GM23338 (cell line): ENCODE results near the gene ANKS1B. TPM values are rescaled to one million over a fixed set of nuclear protein-coding genes. Genes with fewer than 3 reads are reported as not detected.

Source experiments
- ATAC-seq: fragments of 200-7000 bp; cut with Tn5 transposase; 3 replicates; pipeline ENCODE4 v1.9.1; 2020
- DNase-seq: peaks from one replicate; pipeline ENCODE4 v3.0.0-alpha.2; 2015; ENCODE audit warnings: low spot score
- H2AFZ ChIP-seq: fragments of 200-600 bp; sonication (generic); 2 replicates; pipeline ENCODE4 v1.8.0; 2016; ENCODE audit warnings: antibody characterized with exemption, mild to moderate bottlenecking, moderate library complexity
- H3F3A ChIP-seq: fragments of 200-600 bp; sonication (generic); replicated peaks from 2 replicates; pipeline ENCODE4 v1.8.0; 2017; ENCODE audit warnings: antibody characterized with exemption, mixed run types, low read depth
- H3K27ac ChIP-seq: fragments of 200-600 bp; sonication (generic); 2 replicates; pipeline ENCODE4 v1.6.1; 2016; ENCODE audit warnings: low read depth
- H3K27me3 ChIP-seq: fragments of 200-600 bp; sonication (generic); 2 replicates; pipeline ENCODE4 v1.8.0; 2016; ENCODE audit warnings: mild to moderate bottlenecking, mixed run types, moderate library complexity; ENCODE audit not compliant: insufficient read depth
- H3K36me3 ChIP-seq: fragments of 200-600 bp; sonication (generic); 2 replicates; pipeline ENCODE4 v1.8.0; 2016; ENCODE audit warnings: mild to moderate bottlenecking; ENCODE audit not compliant: insufficient read depth
- H3K4me1 ChIP-seq: fragments of 200-600 bp; sonication (generic); 2 replicates; pipeline ENCODE4 v1.8.0; 2016; ENCODE audit warnings: mild to moderate bottlenecking, moderate library complexity; ENCODE audit not compliant: insufficient read depth
- H3K4me2 ChIP-seq: fragments of 200-600 bp; sonication (generic); 2 replicates; pipeline ENCODE4 v1.7.1; 2017; ENCODE audit warnings: mixed run types
- H3K4me3 ChIP-seq: fragments of 200-600 bp; sonication (generic); 2 replicates; pipeline ENCODE4 v1.6.1; 2016; ENCODE audit warnings: mixed run types
- H3K79me2 ChIP-seq: fragments of 200-600 bp; sonication (generic); replicated peaks from 2 replicates; pipeline ENCODE4 v1.8.0; 2017; ENCODE audit warnings: mild to moderate bottlenecking; ENCODE audit not compliant: insufficient read depth
- H3K9me2 ChIP-seq: fragments of 200-600 bp; sonication (generic); 2 replicates; pipeline ENCODE4 v1.8.0; 2017; ENCODE audit not compliant: insufficient read depth
- H4K20me1 ChIP-seq: fragments of 200-600 bp; sonication (generic); replicated peaks from 2 replicates; pipeline ENCODE4 v1.8.0; 2017; ENCODE audit warnings: mild to moderate bottlenecking; ENCODE audit not compliant: insufficient read depth
- H3K27ac Mint-ChIP-seq: 2 replicates; pipeline ENCODE4 v1.8.0; 2020; ENCODE audit warnings: inconsistent platforms, mild to moderate bottlenecking, moderate library complexity, mixed read lengths
- H3K27me3 Mint-ChIP-seq: 3 replicates; pipeline ENCODE4 v1.8.0; 2022; ENCODE audit warnings: low read depth, mild to moderate bottlenecking, moderate library complexity, mixed read lengths, inconsistent platforms; ENCODE audit not compliant: insufficient read depth, poor library complexity
- H3K36me3 Mint-ChIP-seq: 3 replicates; pipeline ENCODE4 v1.8.0; 2021; ENCODE audit warnings: low read depth, mild to moderate bottlenecking, inconsistent platforms, moderate library complexity, mixed read lengths
- H3K4me1 Mint-ChIP-seq: 3 replicates; pipeline ENCODE4 v1.8.0; 2020; ENCODE audit warnings: mild to moderate bottlenecking, inconsistent platforms, mixed read lengths
- H3K4me3 Mint-ChIP-seq: 3 replicates; pipeline ENCODE4 v1.8.0; 2021; ENCODE audit warnings: moderate library complexity, mild to moderate bottlenecking, inconsistent platforms, mixed read lengths
- H3K9me3 Mint-ChIP-seq: 3 replicates; pipeline ENCODE4 v1.8.0; 2020; ENCODE audit warnings: moderate library complexity, mild to moderate bottlenecking, inconsistent platforms, mixed read lengths
- CREB1 ChIP-seq: fragments of 250-450 bp; sonication (Bioruptor Pico); IDR thresholded peaks from 2 replicates; pipeline ENCODE4 v1.5.0; 2020; ENCODE audit warnings: low read depth, mild to moderate bottlenecking, moderate library complexity
- ETS1 ChIP-seq: IDR thresholded peaks from 2 replicates; pipeline ENCODE4 v1.6.1; 2016; ENCODE audit warnings: antibody characterized with exemption
- EZH2 ChIP-seq: fragments of 200-600 bp; sonication (generic); IDR thresholded peaks from one replicate; pipeline ENCODE4 v1.8.0; 2017; ENCODE audit warnings: antibody characterized with exemption, mild to moderate bottlenecking, low read depth; ENCODE audit not compliant: unreplicated experiment
- EZH2phosphoT487 ChIP-seq: fragments of 200-600 bp; sonication (generic); IDR thresholded peaks from one replicate; pipeline ENCODE4 v1.8.1; 2018; ENCODE audit warnings: antibody characterized with exemption; ENCODE audit not compliant: unreplicated experiment
- JUNB ChIP-seq: IDR thresholded peaks from one replicate; pipeline ENCODE4 v1.6.1; 2016; ENCODE audit warnings: antibody characterized with exemption; ENCODE audit not compliant: unreplicated experiment
- NANOG ChIP-seq: IDR thresholded peaks from 2 replicates; pipeline ENCODE4 v1.6.1; 2016; ENCODE audit warnings: antibody characterized with exemption, borderline replicate concordance
- POLR2AphosphoS5 ChIP-seq: IDR thresholded peaks from 2 replicates; pipeline ENCODE4 v1.6.1; 2016; ENCODE audit warnings: antibody characterized with exemption, low read depth
- STAT1 ChIP-seq: IDR thresholded peaks from one replicate; pipeline ENCODE4 v1.6.1; 2016; ENCODE audit warnings: antibody characterized with exemption; ENCODE audit not compliant: unreplicated experiment
- ZNF114 ChIP-seq: fragments of 250-450 bp; sonication (Bioruptor Pico); IDR thresholded peaks from 2 replicates; pipeline ENCODE4 v1.5.0; 2020; ENCODE audit warnings: mild to moderate bottlenecking, moderate library complexity
- ZNF331 ChIP-seq: fragments of 250-450 bp; sonication (Bioruptor Pico); IDR thresholded peaks from 2 replicates; pipeline ENCODE4 v1.5.0; 2020; ENCODE audit warnings: low read depth, mild to moderate bottlenecking, moderate library complexity
- ZNF462 ChIP-seq: fragments of 250-450 bp; sonication (Bioruptor Pico); IDR thresholded peaks from 2 replicates; pipeline ENCODE4 v1.5.0; 2020; ENCODE audit warnings: mild to moderate bottlenecking, moderate library complexity
- polyA plus RNA-seq: library from polyadenylated mRNA; unstranded; fragments of >200 nt; fragmentation: Nextera tagmentation; extraction: Ambion mirVana; gene quantifications from 2 replicates; pipeline ENCODE4 v1.2.1, GENCODE V29; 2016
- total RNA-seq: library from RNA; depleted of rRNA; stranded (reverse); fragments of >200 nt; shearing (Covaris generic); gene quantifications from 2 replicates; pipeline ENCODE4 v1.2.3, GENCODE V29; 2014
- TF ChIP-seq, protein P1 (sequence below): IDR thresholded peaks from one replicate; pipeline ENCODE4 v1.6.1; 2018; ENCODE audit warnings: antibody characterized with exemption; ENCODE audit not compliant: unreplicated experiment
- TF ChIP-seq, protein P2 (sequence below), 2 experiments: fragments of 200-600 bp in 1 of 2; sonication (generic) in 1 of 2; conservative IDR thresholded peaks; 2 replicates each; pipeline versions ENCODE4 v1.5.1 to v1.6.1; 2016 to 2017; ENCODE audit warnings: antibody characterized with exemption in 2 of 2, low read depth in 2 of 2, mild to moderate bottlenecking in 2 of 2, moderate library complexity in 1 of 2

ANKS1B gene
- total and polyA plus RNA-seq, 2 experiments from 2014 or later: 4.3 to 5.8 TPM

DNA sequence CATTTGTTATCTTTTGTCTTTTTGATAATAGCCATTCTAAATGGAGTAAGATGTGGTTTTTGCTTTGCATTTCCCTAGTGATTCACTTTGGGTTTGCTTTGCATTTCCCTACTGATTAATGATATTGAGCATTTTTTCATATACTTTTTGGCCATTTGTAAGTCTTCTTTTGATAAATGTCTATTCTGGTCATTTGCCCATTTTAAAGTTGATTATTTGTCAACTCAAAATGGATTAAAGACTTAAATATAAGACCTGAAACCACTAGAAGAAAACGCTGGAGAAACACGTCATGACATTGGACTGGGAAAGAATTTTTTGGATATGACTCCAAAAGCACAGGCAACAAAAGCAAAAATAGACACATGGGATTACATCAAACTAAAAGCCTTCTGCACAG lies 1191.6 kb downstream of the ANKS1B start:
- no peak overlapping the region for H3K4me3 ChIP-seq
- H3K36me3 ChIP-seq: no peaks in the 10 kb centered on the region
- H2AFZ ChIP-seq: no peak overlapping the region
- Mint-ChIP-seq H3K9me3 (no peaks in the 10 kb centered on the region), H3K27ac (no peak overlapping the region), H3K36me3 (no peaks in the 10 kb centered on the region), H3K4me3 (no peak overlapping the region), H3K27me3 (no peaks in the 10 kb centered on the region), H3K4me1 (peaks cover 2% of the 10 kb centered on the region; the same call in 1 of the 3 replicates)
- no peak for ATAC-seq
- no peaks in the 10 kb centered on the region for H3F3A ChIP-seq
- TF ChIP-seq POLR2AphosphoS5: no peak
- TF ChIP-seq ETS1: no peak
- TF ChIP-seq CREB1 (CRISPR knock-in tag): no peak
- no peak for TF ChIP-seq JUNB
- TF ChIP-seq ZNF462 (CRISPR knock-in tag): no peak
- TF ChIP-seq STAT1: no peak
- TF ChIP-seq EZH2: no peak
- TF ChIP-seq ZNF331 (CRISPR knock-in tag): no peak
- no peak for TF ChIP-seq ZNF114 (CRISPR knock-in tag)
- TF ChIP-seq, protein P1, sequence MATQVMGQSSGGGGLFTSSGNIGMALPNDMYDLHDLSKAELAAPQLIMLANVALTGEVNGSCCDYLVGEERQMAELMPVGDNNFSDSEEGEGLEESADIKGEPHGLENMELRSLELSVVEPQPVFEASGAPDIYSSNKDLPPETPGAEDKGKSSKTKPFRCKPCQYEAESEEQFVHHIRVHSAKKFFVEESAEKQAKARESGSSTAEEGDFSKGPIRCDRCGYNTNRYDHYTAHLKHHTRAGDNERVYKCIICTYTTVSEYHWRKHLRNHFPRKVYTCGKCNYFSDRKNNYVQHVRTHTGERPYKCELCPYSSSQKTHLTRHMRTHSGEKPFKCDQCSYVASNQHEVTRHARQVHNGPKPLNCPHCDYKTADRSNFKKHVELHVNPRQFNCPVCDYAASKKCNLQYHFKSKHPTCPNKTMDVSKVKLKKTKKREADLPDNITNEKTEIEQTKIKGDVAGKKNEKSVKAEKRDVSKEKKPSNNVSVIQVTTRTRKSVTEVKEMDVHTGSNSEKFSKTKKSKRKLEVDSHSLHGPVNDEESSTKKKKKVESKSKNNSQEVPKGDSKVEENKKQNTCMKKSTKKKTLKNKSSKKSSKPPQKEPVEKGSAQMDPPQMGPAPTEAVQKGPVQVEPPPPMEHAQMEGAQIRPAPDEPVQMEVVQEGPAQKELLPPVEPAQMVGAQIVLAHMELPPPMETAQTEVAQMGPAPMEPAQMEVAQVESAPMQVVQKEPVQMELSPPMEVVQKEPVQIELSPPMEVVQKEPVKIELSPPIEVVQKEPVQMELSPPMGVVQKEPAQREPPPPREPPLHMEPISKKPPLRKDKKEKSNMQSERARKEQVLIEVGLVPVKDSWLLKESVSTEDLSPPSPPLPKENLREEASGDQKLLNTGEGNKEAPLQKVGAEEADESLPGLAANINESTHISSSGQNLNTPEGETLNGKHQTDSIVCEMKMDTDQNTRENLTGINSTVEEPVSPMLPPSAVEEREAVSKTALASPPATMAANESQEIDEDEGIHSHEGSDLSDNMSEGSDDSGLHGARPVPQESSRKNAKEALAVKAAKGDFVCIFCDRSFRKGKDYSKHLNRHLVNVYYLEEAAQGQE: no peak
- TF ChIP-seq, protein P2, sequence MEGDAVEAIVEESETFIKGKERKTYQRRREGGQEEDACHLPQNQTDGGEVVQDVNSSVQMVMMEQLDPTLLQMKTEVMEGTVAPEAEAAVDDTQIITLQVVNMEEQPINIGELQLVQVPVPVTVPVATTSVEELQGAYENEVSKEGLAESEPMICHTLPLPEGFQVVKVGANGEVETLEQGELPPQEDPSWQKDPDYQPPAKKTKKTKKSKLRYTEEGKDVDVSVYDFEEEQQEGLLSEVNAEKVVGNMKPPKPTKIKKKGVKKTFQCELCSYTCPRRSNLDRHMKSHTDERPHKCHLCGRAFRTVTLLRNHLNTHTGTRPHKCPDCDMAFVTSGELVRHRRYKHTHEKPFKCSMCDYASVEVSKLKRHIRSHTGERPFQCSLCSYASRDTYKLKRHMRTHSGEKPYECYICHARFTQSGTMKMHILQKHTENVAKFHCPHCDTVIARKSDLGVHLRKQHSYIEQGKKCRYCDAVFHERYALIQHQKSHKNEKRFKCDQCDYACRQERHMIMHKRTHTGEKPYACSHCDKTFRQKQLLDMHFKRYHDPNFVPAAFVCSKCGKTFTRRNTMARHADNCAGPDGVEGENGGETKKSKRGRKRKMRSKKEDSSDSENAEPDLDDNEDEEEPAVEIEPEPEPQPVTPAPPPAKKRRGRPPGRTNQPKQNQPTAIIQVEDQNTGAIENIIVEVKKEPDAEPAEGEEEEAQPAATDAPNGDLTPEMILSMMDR (conservative IDR thresholded peaks at IDR 0.05; ENCODE audit: low read depth in 2 of 2): no peak
- TF ChIP-seq NANOG: no peak
- no peak for TF ChIP-seq EZH2phosphoT487
- no peak overlapping the region for H3K27ac ChIP-seq
- no peaks in the 10 kb centered on the region for H3K9me2 ChIP-seq
- no peaks in the 10 kb centered on the region for H3K79me2 ChIP-seq
- H3K4me1 ChIP-seq: no peaks in the 10 kb centered on the region
- H3K27me3 ChIP-seq: no peaks in the 10 kb centered on the region
- no peaks in the 10 kb centered on the region for H4K20me1 ChIP-seq
- no peak for DNase-seq
- no peak overlapping the region for H3K4me2 ChIP-seq
